HG03442 (cell line): ENCODE results near the gene ZNF277.

Source experiments
- ATAC-seq: cut with Tn5 transposase; IDR thresholded peaks from one replicate; pipeline ENCODE4 v1.9.1; 2021; ENCODE audit warnings: mild to moderate bottlenecking, moderate library complexity; ENCODE audit not compliant: unreplicated experiment

ZNF277 gene

DNA sequence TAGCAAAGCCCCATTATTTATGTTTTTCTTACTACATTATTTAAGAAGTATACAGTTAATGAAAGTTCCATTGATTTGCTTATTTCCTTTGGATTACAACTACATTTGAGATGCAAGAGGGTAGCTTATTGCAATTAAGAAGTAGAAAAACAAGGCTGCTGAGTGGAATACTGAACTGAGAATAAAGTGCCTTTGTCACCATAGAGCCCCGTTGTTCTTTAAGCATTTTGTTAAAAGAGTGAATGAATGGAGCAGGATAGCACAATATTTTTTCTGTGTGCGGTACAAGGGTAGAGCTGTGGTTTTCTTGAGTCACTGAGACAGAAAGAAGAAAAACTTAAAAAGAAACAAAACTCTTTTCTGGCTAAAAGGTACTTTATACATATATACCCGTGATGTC lies 45.6 kb downstream of the ZNF277 start:
- no peak for ATAC-seq

- ATAC-seq = no peak
Measured at GRCh38 chr7:112252691-112253090, 46.2 kb downstream of the ZNF277 start.

- no peak for ATAC-seq
Measured at GRCh38 chr7:112254156-112254555, 47.7 kb downstream of the ZNF277 start.

- ATAC-seq = no peak
Measured at GRCh38 chr7:112254709-112255387, 48.4 kb downstream of the ZNF277 start.

GRCh38 chr7:112255388-112255720 lies 48.9 kb downstream of the ZNF277 start:
- no peak for ATAC-seq

DNA sequence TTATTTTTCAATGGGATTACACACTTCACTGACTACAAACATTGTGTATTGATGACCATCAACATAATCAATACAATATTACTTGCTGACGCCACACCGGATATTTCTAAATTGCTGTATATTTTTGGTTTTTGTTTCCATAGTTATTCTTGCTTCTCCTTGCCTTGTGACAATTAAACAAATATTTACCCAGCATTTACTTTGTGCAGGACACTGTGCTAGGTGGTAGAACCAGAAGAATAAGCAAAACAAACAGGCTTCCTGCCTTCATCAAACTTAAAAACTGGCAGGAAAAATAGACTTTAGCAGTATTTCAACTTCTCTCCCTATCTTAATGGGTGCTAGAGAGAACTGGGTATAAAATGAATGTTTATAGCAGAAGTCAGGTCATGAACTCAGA lies 50.6 kb downstream of the ZNF277 start:
- ATAC-seq = no peak

DNA sequence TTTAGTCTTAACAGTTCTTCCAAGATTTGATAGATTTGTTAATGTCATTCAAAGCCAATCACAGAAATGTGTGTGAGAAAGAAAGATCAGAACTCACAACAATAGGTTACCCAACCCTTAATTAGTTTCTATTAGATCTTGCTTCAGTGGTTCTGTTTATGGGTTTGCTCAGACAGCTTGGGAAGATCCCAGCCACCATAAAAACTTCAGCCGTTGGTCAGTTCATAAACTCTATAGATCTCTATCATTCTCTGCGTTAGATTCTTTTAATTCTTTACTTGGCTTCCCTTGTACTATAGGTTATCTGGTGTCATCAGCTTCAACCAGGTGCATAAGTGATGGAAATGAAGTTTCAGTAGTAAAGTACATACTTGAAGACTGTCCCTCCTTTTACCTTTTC lies 54.4 kb downstream of the ZNF277 start:
- ATAC-seq = no peak

DNA sequence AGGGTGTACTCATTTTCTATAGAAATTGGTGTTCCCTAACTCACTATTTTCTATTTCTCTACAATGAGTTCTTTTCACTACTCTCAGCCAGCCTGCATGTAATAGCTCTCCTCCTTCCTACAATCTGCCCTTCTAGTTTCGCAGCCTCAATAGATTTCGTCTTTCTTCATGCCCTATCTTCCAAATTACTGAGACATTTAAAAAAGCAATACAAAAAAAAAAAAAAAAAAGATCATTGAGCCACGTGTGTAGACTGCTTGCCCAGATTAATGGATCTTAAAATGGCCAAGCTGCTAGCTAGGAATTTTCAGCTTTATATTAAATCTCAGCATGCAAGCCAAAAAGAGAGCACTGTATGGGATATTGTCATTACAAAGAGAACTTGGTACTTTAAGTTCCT lies 55.5 kb downstream of the ZNF277 start:
- ATAC-seq = no peak

DNA sequence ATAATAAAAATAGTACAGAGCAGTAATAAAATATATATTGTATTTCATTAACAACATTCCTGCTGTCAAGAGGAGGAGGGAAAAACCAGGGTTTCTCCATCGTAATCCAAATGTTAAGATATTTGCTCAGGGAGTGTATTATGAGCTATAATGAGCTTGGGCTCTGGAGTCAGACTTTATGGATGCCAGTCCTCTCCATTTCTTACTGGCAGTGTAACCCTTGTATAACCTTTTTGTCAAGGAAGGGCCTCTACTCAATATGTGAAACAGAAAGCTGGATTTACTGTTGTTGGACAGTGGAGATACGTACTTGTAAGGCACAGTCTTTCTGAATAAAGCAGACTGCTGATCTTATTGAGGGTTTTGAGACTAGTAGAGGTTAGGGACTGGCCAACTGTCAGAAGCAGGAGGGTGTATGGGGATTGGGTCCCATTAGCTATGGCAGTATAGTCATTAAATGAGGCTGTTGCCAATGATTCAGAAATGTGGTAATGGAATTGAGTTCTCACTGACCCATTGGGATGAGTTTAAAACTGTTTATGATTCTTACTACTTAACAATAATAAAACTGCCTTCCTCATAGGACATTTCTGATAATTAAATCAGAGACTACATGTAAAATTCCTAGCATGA lies 56.5 kb downstream of the ZNF277 start:
- ATAC-seq = no peak

- ATAC-seq = no peak
Measured at GRCh38 chr7:112263519-112263918, 57.0 kb downstream of the ZNF277 start.

DNA sequence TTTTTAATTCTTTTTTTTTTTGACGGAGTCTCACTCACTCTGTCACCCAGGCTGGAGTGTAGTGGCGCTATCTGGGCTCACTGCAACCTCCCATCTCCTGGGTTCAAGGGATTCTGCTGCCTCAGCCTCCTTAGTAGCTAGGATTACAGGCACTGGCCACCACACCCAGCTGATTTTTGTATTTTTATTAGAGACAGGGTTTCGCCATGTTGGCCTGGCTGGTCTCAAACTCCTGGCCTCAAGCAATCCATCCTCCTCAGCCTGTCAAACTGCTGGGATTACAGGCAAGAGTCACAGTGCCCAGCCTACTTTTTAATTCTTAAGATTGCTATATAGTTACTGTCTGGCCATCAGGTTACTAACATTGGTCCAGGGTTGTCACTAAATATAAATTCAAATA lies 59.6 kb downstream of the ZNF277 start:
- no peak for ATAC-seq

- no peak for ATAC-seq
Measured at GRCh38 chr7:112266595-112267270, 60.2 kb downstream of the ZNF277 start.

GRCh38 chr7:112267944-112268691 lies 61.6 kb downstream of the ZNF277 start:
- no peak for ATAC-seq

DNA sequence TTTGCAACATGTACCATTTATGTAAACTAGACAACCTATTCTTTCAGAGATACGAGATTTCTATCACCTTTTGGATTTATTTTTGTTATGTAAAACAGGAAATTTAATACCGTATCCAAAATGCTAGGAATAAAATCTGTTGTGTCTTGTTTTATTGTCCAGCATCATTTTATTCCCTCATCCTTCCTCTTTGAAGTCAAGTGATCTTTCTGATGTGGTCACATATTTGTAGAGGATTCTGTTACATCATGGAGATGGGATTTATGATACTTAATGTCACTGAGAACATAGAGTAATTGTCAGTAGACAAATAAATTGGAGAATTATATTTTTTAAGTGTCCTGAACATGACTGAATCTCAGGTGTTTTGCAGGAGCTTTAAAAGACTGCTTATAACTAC lies 64.7 kb downstream of the ZNF277 start:
- no peak for ATAC-seq

GRCh38 chr7:112272921-112273561 lies 66.5 kb downstream of the ZNF277 start:
- no peak for ATAC-seq

DNA sequence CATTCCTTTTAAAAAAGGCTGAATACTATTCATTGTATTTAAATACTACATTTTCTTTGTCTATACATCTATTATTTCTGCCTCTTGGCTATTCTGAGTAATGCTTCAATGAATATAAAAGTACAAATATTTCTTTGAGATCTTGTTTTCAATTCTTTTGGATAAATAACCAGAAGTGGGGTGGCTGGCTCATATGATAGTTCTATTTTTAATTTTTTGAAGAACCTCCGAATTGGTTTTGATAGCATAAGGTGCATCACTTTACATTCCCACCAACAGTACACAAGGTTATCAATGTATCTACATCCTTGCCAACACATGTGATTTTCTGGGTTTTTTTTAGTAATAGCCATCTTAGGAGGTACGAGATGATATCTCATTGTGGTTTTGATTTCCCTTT lies 72.5 kb downstream of the ZNF277 start:
- no peak for ATAC-seq

- no peak for ATAC-seq
Measured at GRCh38 chr7:112280267-112280666, 73.8 kb downstream of the ZNF277 start.

DNA sequence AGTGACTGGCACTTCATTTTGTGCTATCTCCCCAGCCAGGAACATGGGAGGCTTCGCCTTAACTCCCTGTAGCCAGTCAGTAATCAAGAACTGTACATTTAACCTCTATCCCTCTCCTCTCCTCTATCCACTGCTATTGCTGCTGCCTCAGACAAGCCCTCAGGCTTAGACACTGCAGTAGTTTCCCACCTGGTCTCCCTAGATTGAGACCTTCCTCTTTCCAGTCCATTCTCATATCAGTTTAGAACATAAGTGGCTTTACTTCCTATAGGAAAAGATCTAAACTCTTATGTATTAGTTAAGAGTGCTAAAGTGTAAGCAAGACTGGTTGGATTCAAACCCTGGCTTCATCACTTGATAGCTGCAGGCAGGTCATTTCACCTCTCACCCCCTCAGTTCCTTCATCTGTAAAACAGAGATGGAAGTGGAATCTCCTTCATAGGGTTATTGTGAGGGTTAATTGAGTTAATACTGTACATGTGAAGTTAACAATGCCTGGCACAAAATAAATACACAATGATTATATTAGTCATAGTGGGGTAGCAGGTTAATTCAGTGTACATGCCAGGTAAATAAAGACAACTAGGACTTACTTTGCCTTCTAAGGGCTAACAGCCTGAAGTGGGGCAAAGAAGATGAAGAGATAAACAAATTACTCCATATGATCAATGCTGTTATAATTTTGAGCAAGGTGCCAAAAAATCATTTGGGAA lies 76.1 kb downstream of the ZNF277 start:
- ATAC-seq = no peak

- ATAC-seq = peak; percentile 46
Measured at GRCh38 chr7:112283382-112283910, 77.0 kb downstream of the ZNF277 start.
